Retinal pigment epithelial cell (primary cell): ENCODE data around the gene OSCP1.
A peak's percentile ranks its signal among the peaks of the same experiment; 100 is the strongest.

Experiments used
- DNase-seq: peaks from one replicate; pipeline ENCODE4 v3.0.0-alpha.2; 2010; ENCODE audit warnings: low read depth
- H3K4me3 ChIP-seq: 2 replicates; pipeline ENCODE4 v1.5.1; 2011; ENCODE audit warnings: mild to moderate bottlenecking, low read length, control low read depth, moderate library complexity
- TF ChIP-seq, protein P1 (sequence below): conservative IDR thresholded peaks from 2 replicates; pipeline ENCODE4 v1.5.1; 2011; ENCODE audit warnings: low read depth, low read length, control low read depth, inconsistent platforms

The OSCP1 gene

DNA sequence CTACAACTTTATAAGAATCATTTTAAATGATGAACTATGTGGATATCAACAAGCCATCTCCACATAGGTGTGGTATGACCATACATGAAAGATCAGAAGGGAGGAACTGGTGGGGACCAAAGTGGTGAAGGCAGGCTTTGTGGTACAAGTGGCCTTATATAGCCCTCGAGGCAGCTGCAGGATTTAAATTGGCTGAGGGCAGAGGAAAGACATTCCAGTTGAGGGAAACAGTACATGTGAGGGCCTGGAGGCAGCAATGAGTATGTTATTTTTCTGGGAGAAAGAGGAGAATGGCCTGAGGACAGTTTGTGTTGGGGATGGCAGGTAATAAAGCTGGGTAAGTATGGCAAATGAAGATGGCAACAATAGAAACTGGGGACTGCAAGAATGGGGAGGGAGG, 17.1 kb downstream of the OSCP1 start:
- TF ChIP-seq, protein P1, sequence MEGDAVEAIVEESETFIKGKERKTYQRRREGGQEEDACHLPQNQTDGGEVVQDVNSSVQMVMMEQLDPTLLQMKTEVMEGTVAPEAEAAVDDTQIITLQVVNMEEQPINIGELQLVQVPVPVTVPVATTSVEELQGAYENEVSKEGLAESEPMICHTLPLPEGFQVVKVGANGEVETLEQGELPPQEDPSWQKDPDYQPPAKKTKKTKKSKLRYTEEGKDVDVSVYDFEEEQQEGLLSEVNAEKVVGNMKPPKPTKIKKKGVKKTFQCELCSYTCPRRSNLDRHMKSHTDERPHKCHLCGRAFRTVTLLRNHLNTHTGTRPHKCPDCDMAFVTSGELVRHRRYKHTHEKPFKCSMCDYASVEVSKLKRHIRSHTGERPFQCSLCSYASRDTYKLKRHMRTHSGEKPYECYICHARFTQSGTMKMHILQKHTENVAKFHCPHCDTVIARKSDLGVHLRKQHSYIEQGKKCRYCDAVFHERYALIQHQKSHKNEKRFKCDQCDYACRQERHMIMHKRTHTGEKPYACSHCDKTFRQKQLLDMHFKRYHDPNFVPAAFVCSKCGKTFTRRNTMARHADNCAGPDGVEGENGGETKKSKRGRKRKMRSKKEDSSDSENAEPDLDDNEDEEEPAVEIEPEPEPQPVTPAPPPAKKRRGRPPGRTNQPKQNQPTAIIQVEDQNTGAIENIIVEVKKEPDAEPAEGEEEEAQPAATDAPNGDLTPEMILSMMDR, result no peak
- DNase-seq, result no peak
- H3K4me3 ChIP-seq, result no peak overlapping the region

DNA sequence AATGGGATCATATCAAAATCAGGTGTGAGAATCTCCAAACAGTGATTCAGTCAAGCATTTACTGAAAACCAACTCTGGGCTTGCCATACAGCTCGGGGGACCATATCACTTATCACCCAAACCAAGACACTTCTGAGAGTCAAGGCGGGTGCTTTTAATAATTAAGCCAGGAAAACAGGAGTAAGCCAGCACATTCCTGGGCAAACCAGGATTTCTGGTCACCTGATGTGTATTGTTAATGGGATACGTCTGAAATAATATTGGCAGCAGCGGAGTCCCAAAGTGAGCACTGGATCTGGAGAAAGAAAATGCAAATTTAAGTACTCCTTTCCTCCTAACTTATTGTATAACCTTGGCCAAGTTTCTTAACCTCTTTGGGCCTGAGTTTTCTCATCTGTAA, 17.6 kb downstream of the OSCP1 start:
- no peak for DNase-seq
- no peak overlapping the region for H3K4me3 ChIP-seq
- TF ChIP-seq, protein P1, result no peak

DNA sequence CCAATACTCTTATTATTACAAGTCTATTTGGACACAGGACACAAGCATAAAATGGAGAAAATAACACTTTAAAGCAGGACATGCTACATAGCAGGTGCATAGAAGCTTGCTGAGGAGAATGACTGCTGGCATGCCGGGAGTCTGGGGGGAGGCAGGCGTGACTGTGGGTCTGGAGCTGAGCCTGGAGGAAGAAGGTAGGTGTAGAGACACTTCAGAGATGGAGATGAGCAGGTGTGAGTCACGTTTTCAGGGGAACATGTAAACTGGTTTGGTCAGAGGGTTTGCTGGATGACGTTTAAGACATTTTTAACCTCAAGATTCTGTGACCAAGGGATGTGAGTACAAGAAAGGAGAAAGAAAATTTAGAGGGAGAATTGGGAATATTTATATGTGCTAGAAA, 24.5 kb downstream of the OSCP1 start:
- DNase-seq, result no peak
- TF ChIP-seq, protein P1, result no peak
- H3K4me3 ChIP-seq, result no peak overlapping the region

DNA sequence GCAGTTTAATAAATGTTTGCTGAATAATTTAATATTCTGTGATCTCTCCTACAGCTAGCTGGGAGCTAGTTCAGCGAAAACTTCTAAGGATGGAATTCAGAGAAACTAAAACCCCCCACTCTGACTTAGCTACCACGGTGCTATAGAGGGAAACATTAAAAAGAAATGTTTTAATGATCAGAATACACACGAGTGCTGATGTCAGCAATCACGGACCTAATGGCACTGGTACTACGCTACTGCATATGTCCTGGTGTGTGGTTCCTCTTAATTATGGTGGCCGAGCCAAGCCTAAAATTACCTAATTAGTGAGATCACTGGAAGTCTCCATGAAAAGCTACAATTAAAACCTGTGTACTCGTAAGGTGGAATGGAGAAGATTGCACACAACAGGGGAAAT, 28.6 kb downstream of the OSCP1 start:
- no peak for DNase-seq
- TF ChIP-seq, protein P1, result no peak

DNA sequence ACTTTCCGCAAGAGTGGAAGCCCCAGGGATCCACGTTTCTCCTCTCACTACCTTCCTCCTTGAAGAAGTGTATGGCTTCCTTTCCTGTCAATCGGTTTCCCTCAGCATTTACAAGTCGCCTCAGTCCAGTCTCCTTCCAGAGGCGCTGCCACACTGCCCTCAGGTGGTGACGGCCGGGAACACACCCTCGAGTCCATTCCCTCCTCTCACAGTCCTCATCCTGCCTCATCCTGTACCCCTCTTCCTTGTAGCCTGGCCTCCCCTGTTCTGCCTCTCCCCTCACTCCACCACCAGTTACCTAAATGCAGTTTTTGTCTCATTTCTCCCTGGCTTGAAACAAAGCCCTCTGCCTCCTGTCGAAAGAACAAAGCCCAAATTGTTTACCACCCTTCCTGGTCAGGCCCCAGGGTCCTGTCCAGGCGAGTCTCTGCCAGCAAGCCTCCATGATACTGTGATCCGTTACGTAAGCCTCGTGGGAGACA, 29.4 kb downstream of the OSCP1 start:
- TF ChIP-seq, protein P1, result peak; percentile 97
- peak; percentile 27 for DNase-seq
- no peak overlapping the region for H3K4me3 ChIP-seq

More for the DNA sequence above, 28.6 kb downstream of the OSCP1 start:
- no peak overlapping the region for H3K4me3 ChIP-seq

DNA sequence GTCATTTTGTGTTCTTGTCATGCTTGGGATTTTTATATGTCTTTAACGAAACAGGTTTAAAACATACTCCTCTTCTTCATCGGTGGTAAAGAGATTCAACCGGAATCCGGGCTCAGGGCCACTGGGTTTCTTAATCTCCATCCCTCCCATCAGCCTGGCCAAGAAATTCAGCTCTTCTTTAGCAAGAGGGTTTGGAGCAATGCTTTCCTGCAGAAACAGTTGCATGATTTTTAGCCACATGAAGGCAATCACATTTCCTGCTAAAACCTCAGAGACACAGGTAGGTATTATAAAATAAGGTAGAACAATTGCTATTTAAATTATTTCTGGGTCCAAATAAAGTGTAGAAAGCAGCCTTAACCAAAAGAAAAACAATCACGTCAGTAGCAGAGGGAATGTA, 29.8 kb downstream of the OSCP1 start:
- TF ChIP-seq, protein P1, result no peak
- no peak overlapping the region for H3K4me3 ChIP-seq
- DNase-seq, result no peak

DNA sequence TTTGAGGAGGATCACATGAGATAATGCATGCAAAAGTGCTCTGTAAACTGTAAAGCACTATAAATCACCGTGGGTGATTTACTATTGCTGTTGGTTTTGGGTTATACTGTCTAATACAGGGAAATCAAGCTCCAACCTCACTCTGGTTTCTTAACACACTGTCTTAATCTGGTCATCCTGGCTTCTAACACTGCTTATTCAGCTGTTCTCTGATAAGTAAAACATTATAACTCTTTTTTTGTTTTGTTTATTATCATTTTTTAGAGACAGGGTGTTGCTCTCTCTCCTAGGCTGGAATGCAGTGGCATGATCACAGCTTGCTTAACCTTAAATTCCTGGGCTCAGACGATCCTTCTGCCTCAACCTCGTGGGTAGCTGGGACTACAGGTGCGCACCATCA, 30.7 kb downstream of the OSCP1 start:
- DNase-seq, result no peak
- H3K4me3 ChIP-seq, result no peak overlapping the region
- TF ChIP-seq, protein P1, result no peak
